Erythroblast (primary cell): ENCODE measurements around the gene PTPN22.

Source experiments
- GATA1 ChIP-seq: IDR thresholded peaks from 2 replicates; pipeline ENCODE4 v1.6.1; 2011; ENCODE audit warnings: low read depth, mild to moderate bottlenecking, control low read depth, low read length, moderate library complexity
- POLR2A ChIP-seq: IDR thresholded peaks from 2 replicates; pipeline ENCODE4 v1.6.1; 2011; ENCODE audit warnings: mild to moderate bottlenecking, low read length

DNA sequence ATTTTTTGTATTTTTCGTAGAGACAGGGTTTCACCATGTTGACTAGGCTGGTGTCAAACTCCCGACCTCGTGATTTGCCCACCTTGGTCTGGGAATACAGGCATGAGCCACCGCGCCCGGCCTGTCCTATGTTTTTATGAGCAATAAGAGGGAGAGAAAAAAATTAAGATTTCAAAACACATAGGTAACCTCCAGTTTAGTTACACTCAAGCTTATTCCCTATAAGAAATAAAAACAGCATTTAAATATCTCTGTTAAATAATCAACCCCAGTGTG, 66.3 kb downstream of the PTPN22 start:
- TF ChIP-seq POLR2A: no peak
- no peak for TF ChIP-seq GATA1
